Activated naive CD8-positive, alpha-beta T cell treated with anti-CD3 and anti-CD28 coated beads for 36 hours (primary cell): ENCODE measurements around the gene CNEP1R1. TPM values are rescaled to one million over a fixed set of nuclear protein-coding genes. Genes with fewer than 3 reads are reported as not detected.
"Not testable (repeated sequence)": the region's sequence is repeated elsewhere in the genome, so short reads cannot be mapped to it uniquely, and the experiment has no call there.

Experiments used
- DNase-seq: peaks from one replicate; pipeline ENCODE4 v3.0.0; 2021
- H3K27ac Mint-ChIP-seq: one replicate; pipeline ENCODE4 v1.8.0; 2022; ENCODE audit warnings: mild to moderate bottlenecking, moderate library complexity, mixed read lengths
- H3K27me3 Mint-ChIP-seq: one replicate; pipeline ENCODE4 v1.8.0; 2022; ENCODE audit warnings: mild to moderate bottlenecking, mixed read lengths
- H3K36me3 Mint-ChIP-seq: one replicate; pipeline ENCODE4 v1.8.0; 2021; ENCODE audit warnings: mild to moderate bottlenecking, mixed read lengths
- H3K4me1 Mint-ChIP-seq: one replicate; pipeline ENCODE4 v1.8.0; 2021; ENCODE audit warnings: mixed read lengths
- H3K4me3 Mint-ChIP-seq: one replicate; pipeline ENCODE4 v1.8.0; 2022; ENCODE audit warnings: mild to moderate bottlenecking, moderate library complexity, mixed read lengths
- H3K9me3 Mint-ChIP-seq: one replicate; pipeline ENCODE4 v1.8.0; 2022; ENCODE audit warnings: mixed read lengths
- total RNA-seq, 2 experiments: library from RNA; stranded (reverse); gene quantifications; one replicate each; pipeline ENCODE4 v1.2.3, GENCODE V29; 2021

Gene CNEP1R1
- total RNA-seq, 2 experiments from 2014 or later = 15.6 to 16.0 TPM

DNA sequence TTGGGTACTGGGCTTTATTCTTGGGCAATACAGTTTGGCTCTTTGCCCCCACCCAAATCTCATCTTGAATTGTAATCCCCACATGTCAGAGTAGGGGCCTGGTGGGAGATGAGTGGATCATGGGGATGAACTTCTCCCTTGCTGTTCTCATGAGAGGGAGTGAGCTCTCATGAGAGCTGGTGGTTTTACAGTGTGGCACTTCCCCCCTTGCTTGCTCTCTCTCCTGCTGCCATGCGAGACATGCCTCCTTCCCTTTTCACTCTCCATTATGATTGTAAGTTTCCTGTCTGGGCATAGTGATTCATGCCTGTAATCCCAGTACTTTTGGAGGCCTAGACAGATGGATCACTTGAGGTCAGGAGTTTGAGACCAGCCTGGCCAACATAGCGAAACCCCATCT, 18.1 kb upstream of the CNEP1R1 start:
- Mint-ChIP-seq H3K9me3 (peaks cover 2% of the 10 kb centered on the region), H3K27ac (no peak overlapping the region)

GRCh38 chr16:50007744-50008143, 17.3 kb upstream of the CNEP1R1 start:
- Mint-ChIP-seq H3K9me3 (peaks cover 2% of the 10 kb centered on the region), H3K4me3 (no peak overlapping the region), H3K27me3 (peaks cover 2% of the 10 kb centered on the region), H3K27ac (no peak overlapping the region), H3K36me3 (no peaks in the 10 kb centered on the region), H3K4me1 (no peaks in the 10 kb centered on the region)
- no peak for DNase-seq

More for the DNA sequence above, 18.1 kb upstream of the CNEP1R1 start:
- Mint-ChIP-seq H3K4me3 (no peak overlapping the region), H3K4me1 (no peaks in the 10 kb centered on the region), H3K27me3 (peaks cover 9% of the 10 kb centered on the region), H3K36me3 (no peaks in the 10 kb centered on the region)
- no peak for DNase-seq

DNA sequence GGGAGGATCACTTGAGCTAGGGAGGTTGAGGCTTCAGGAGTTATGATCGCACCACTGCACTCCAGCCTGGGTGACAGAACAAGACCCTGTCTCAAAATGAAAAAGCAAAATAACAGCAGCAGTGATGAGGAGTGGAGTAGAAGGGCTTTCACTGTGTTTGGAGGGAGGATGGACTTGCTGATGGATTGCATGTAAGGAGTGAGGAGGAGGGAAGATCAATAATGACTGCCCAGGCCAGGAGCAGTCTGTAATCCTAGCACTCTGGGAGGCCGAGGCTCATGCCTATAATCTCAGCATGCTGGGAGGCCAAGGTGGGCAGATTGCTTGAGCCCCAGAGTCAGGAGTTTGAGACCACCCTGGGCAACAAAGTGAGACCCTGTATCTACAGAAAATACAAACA, 14.8 kb upstream of the CNEP1R1 start:
- H3K4me3 Mint-ChIP-seq = no peak overlapping the region
- H3K27ac Mint-ChIP-seq = no peak overlapping the region
- H3K9me3 Mint-ChIP-seq = peaks cover 2% of the 10 kb centered on the region
- H3K36me3 Mint-ChIP-seq = no peaks in the 10 kb centered on the region
- H3K4me1 Mint-ChIP-seq = no peaks in the 10 kb centered on the region
- no peak for DNase-seq
- no peaks in the 10 kb centered on the region for H3K27me3 Mint-ChIP-seq

DNA sequence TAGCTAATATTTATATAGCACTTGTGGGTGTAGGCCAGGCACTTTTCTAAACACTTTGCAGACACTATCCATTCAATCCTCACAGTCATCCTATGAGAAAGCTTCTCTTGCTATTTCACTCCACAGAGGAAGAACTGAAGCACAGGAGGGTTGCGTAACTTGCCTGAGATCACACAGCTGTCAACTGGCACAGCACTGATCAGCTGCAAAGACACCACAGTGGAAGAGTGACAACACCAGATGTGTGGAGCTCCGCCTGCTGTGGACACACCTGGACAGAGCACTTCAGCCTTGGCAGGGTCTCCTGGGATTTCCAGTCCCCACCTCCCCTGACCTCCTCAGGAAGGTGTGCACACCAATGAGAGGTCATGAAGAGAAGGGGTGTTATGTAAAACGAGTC, 13.3 kb upstream of the CNEP1R1 start:
- Mint-ChIP-seq H3K4me1 (no peaks in the 10 kb centered on the region), H3K27ac (no peak overlapping the region), H3K27me3 (no peaks in the 10 kb centered on the region), H3K4me3 (no peak overlapping the region), H3K9me3 (no peaks in the 10 kb centered on the region), H3K36me3 (no peaks in the 10 kb centered on the region)
- no peak for DNase-seq

- no peak for DNase-seq
- Mint-ChIP-seq H3K4me1 (no peaks in the 10 kb centered on the region), H3K9me3 (no peaks in the 10 kb centered on the region), H3K27ac (no peak overlapping the region), H3K36me3 (no peaks in the 10 kb centered on the region), H3K27me3 (no peaks in the 10 kb centered on the region), H3K4me3 (no peak overlapping the region)
Measured at GRCh38 chr16:50012182-50012581, 12.8 kb upstream of the CNEP1R1 start.

DNA sequence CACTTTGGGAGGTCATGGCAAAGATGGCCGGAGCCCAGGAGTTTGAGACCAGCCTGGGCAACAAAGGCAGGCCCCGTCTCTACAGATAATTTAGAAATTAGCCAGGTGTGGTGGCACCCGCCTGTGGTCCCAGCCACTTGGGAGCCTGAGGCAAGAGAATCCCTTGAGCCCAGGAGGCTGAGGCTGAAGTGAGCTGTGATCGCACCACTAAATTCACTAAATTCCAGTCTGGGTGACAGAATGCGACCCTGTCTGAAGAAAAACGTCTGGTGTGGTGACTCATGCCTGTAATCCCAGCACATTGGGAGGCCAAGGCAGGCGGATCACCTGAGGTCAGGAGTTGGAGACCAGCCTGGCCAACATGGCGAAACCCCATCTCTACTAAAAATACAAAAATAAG, 10.8 kb upstream of the CNEP1R1 start:
- H3K27ac Mint-ChIP-seq, H3K36me3 Mint-ChIP-seq, H3K4me1 Mint-ChIP-seq, H3K27me3 Mint-ChIP-seq, H3K4me3 Mint-ChIP-seq, DNase-seq, H3K9me3 Mint-ChIP-seq: not testable (repeated sequence)

GRCh38 chr16:50015631-50016030, 9.4 kb upstream of the CNEP1R1 start:
- no peaks in the 10 kb centered on the region for H3K9me3 Mint-ChIP-seq
- no peaks in the 10 kb centered on the region for H3K36me3 Mint-ChIP-seq
- H3K27me3 Mint-ChIP-seq = no peaks in the 10 kb centered on the region
- no peaks in the 10 kb centered on the region for H3K4me1 Mint-ChIP-seq
- no peak overlapping the region for H3K27ac Mint-ChIP-seq
- no peak for DNase-seq
- no peak overlapping the region for H3K4me3 Mint-ChIP-seq

GRCh38 chr16:50017553-50017952, 7.5 kb upstream of the CNEP1R1 start:
- H3K27ac Mint-ChIP-seq = no peak overlapping the region
- H3K9me3 Mint-ChIP-seq = no peaks in the 10 kb centered on the region
- H3K4me3 Mint-ChIP-seq = no peak overlapping the region
- H3K4me1 Mint-ChIP-seq = no peaks in the 10 kb centered on the region
- no peaks in the 10 kb centered on the region for H3K27me3 Mint-ChIP-seq
- no peak for DNase-seq
- no peaks in the 10 kb centered on the region for H3K36me3 Mint-ChIP-seq

- peaks cover 10% of the 10 kb centered on the region for H3K4me1 Mint-ChIP-seq
- no peak overlapping the region for H3K4me3 Mint-ChIP-seq
- no peaks in the 10 kb centered on the region for H3K27me3 Mint-ChIP-seq
- no peak overlapping the region for H3K27ac Mint-ChIP-seq
- no peaks in the 10 kb centered on the region for H3K9me3 Mint-ChIP-seq
- H3K36me3 Mint-ChIP-seq = no peaks in the 10 kb centered on the region
- no peak for DNase-seq
Measured at GRCh38 chr16:50021544-50021943, 3.5 kb upstream of the CNEP1R1 start.

- H3K36me3 Mint-ChIP-seq = no peaks in the 10 kb centered on the region
- no peak overlapping the region for H3K4me3 Mint-ChIP-seq
- no peak overlapping the region for H3K27ac Mint-ChIP-seq
- no peaks in the 10 kb centered on the region for H3K27me3 Mint-ChIP-seq
- DNase-seq = no peak
- H3K9me3 Mint-ChIP-seq = no peaks in the 10 kb centered on the region
- H3K4me1 Mint-ChIP-seq = peaks cover 14% of the 10 kb centered on the region
Measured at GRCh38 chr16:50023641-50024040, 1.4 kb upstream of the CNEP1R1 start.

GRCh38 chr16:50024207-50024606, 818 bp upstream of the CNEP1R1 start:
- no peaks in the 10 kb centered on the region for H3K9me3 Mint-ChIP-seq
- DNase-seq = no peak
- no peaks in the 10 kb centered on the region for H3K36me3 Mint-ChIP-seq
- H3K27ac Mint-ChIP-seq = peak overlapping the region; percentile 79
- H3K4me1 Mint-ChIP-seq = peaks cover 14% of the 10 kb centered on the region
- no peaks in the 10 kb centered on the region for H3K27me3 Mint-ChIP-seq
- peak overlapping the region; percentile 89 for H3K4me3 Mint-ChIP-seq

- Mint-ChIP-seq H3K27ac (peak overlapping the region; percentile 62), H3K36me3 (peaks cover 3% of the 10 kb centered on the region), H3K4me3 (peak overlapping the region; percentile 89), H3K27me3 (no peaks in the 10 kb centered on the region), H3K9me3 (no peaks in the 10 kb centered on the region), H3K4me1 (peaks cover 14% of the 10 kb centered on the region)
- DNase-seq = no peak
Measured at GRCh38 chr16:50025537-50025931, 509 bp downstream of the CNEP1R1 start.

DNA sequence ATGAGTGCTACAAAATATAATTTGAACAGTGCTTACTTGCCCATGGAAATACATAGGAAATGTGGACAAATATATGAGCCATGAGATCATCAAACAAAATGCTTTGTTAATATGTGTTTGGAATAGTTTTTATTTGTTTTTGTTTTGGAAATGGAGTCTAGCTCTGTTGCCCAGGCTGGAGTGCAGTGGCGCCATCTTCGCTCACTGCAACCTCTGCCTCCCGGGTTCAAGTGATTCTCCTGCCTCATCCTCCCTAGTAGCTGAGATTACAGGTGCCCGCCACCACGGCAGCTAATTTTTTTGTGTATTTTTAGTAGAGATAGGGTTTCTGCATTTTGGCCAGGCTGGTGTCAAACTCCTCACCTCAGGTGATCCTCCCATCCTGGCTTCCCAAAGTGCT, 2.8 kb downstream of the CNEP1R1 start:
- no peaks in the 10 kb centered on the region for H3K27me3 Mint-ChIP-seq
- no peaks in the 10 kb centered on the region for H3K9me3 Mint-ChIP-seq
- DNase-seq = no peak
- H3K27ac Mint-ChIP-seq = no peak overlapping the region
- no peak overlapping the region for H3K4me3 Mint-ChIP-seq
- peaks cover 11% of the 10 kb centered on the region for H3K36me3 Mint-ChIP-seq
- H3K4me1 Mint-ChIP-seq = peaks cover 14% of the 10 kb centered on the region

DNA sequence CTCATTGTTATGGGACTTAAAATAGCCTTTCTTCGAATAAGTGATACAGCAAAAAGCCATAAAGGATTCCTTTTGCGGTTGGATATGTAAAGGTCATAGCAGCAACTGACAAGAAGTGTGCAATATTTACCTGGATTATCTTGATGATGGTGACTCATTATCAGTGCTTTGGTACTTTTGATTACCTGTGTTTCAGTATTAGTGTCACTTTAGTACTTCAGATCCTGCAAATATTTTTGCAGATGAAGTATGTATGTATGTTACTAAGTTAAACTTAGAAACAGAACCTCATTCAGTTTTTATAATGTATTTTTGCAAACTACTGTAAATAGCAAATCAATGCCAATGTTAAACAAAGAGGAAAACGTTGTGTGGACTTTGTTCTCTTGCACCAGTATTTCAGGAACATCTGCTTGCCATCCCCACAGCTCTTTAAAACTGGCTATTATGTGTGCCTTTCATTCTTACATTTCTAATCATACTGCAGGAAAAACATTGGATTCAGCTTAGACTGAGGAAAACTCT, 10.5 kb downstream of the CNEP1R1 start:
- Mint-ChIP-seq H3K27ac (no peak overlapping the region), H3K27me3 (no peaks in the 10 kb centered on the region), H3K4me1 (peaks cover 17% of the 10 kb centered on the region), H3K4me3 (no peak overlapping the region), H3K9me3 (no peaks in the 10 kb centered on the region), H3K36me3 (peaks cover 17% of the 10 kb centered on the region)
- no peak for DNase-seq

GRCh38 chr16:50036426-50036825, 11.4 kb downstream of the CNEP1R1 start:
- no peak overlapping the region for H3K4me3 Mint-ChIP-seq
- no peaks in the 10 kb centered on the region for H3K9me3 Mint-ChIP-seq
- no peak overlapping the region for H3K27ac Mint-ChIP-seq
- no peak for DNase-seq
- H3K4me1 Mint-ChIP-seq = peaks cover 17% of the 10 kb centered on the region
- peaks cover 13% of the 10 kb centered on the region for H3K36me3 Mint-ChIP-seq
- H3K27me3 Mint-ChIP-seq = no peaks in the 10 kb centered on the region

DNA sequence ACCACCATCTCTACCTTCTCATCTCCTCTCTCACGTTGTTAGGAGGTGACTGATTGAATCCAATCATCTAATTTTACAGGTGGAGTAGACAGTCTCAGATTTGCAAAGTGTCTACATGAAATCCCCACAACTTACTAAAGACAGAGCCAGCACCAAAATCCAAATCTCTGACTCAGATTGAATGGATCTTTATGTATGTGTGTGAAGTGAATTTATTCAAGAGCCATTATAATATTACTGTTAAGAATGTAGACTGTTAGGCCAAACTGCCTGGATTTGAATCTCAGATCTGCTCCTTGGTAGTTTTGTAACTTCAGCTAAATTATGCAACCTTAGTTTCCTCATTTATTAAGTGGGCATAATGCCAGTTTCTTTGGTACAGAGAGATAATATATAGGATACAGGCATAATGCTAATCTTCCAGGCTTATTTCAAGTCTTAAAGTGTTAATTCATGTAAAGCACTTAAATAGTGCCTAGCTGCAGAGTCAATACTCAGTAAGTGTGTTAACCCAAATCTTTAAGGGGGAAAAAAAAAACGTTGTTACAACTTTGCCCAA, 12.7 kb downstream of the CNEP1R1 start:
- Mint-ChIP-seq H3K9me3 (no peaks in the 10 kb centered on the region), H3K27me3 (no peaks in the 10 kb centered on the region), H3K27ac (no peak overlapping the region), H3K4me3 (no peak overlapping the region), H3K36me3 (peaks cover 10% of the 10 kb centered on the region), H3K4me1 (peaks cover 17% of the 10 kb centered on the region)
- DNase-seq = no peak
